DND-41 (cell line): ENCODE results near the gene ZNF277.

Experiments
- EZH2 ChIP-seq: IDR thresholded peaks from 3 replicates; pipeline ENCODE4 v1.6.1; 2012; ENCODE audit warnings: borderline replicate concordance, low read depth, mild to moderate bottlenecking, moderate library complexity, low read length, inconsistent platforms; ENCODE audit not compliant: severe bottlenecking
- TF ChIP-seq, protein P1 (sequence below): IDR thresholded peaks from 2 replicates; pipeline ENCODE4 v1.5.1; 2012; ENCODE audit warnings: borderline replicate concordance, low read length, moderate library complexity, mild to moderate bottlenecking; ENCODE audit not compliant: poor library complexity, severe bottlenecking; ENCODE audit errors: extremely low read depth

GRCh38 chr7:112260911-112261310 is 54.4 kb downstream of the ZNF277 start:
- TF ChIP-seq, protein P1, sequence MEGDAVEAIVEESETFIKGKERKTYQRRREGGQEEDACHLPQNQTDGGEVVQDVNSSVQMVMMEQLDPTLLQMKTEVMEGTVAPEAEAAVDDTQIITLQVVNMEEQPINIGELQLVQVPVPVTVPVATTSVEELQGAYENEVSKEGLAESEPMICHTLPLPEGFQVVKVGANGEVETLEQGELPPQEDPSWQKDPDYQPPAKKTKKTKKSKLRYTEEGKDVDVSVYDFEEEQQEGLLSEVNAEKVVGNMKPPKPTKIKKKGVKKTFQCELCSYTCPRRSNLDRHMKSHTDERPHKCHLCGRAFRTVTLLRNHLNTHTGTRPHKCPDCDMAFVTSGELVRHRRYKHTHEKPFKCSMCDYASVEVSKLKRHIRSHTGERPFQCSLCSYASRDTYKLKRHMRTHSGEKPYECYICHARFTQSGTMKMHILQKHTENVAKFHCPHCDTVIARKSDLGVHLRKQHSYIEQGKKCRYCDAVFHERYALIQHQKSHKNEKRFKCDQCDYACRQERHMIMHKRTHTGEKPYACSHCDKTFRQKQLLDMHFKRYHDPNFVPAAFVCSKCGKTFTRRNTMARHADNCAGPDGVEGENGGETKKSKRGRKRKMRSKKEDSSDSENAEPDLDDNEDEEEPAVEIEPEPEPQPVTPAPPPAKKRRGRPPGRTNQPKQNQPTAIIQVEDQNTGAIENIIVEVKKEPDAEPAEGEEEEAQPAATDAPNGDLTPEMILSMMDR: no peak
- no peak for TF ChIP-seq EZH2
